ENCODE results near the gene ZNF33B. TPM values are rescaled to one million over a fixed set of nuclear protein-coding genes. Genes with fewer than 3 reads are reported as not detected.

Gene ZNF33B
- total RNA-seq, 2 donors from 2014 or later: 17.1 to 34.9 TPM

DNA sequence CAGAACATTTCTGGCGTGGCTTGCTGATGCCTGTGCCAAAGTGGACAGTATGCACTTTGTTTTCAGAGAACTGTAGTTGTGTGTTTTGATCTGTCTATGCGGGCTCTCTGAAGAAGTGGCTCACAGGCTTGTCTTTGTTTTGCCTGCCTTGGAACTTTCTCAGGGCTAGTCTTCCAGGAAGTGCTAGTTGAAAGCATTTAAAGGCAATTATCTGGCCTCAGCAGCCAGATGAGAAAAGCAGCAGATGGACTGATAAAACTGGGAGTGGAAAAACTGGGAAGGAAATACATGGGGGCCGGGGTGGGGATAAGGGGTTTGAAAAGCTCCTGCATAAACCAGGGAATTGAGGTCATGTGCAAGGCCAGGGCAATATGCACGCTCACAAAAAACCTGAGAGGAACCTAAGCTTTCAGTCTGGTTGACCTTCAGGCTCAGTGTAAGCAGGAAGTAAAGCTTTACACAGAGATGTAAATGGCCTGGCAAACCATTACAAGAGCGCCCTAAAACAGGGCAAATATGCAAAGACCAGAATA is 94.5 kb downstream of the ZNF33B start:
- peaks cover 38% of the 10 kb centered on the region for H3K36me3 Mint-ChIP-seq (ENCODE audit: low read depth)
- peaks cover 80% of the 10 kb centered on the region for H3K9me3 Mint-ChIP-seq
- Histone ChIP-seq H3K4me1 (ENCODE audit: control insufficient read depth, insufficient read depth, low read length) (no peaks in the 10 kb centered on the region), H3K4me3 (ENCODE audit: low read length) (no peak overlapping the region), H3K9me3 (ENCODE audit: control insufficient read depth, low read length) (peaks cover 56% of the 10 kb centered on the region), H3K27ac (ENCODE audit: low read depth, low read length) (no peak overlapping the region), H3K27me3 (ENCODE audit: control insufficient read depth, insufficient read depth, low read length, poor library complexity, severe bottlenecking) (no peaks in the 10 kb centered on the region), H3K9ac (ENCODE audit: extremely low read depth, low read length, poor library complexity, severe bottlenecking) (no peak overlapping the region), H3K36me3 (ENCODE audit: control insufficient read depth, insufficient read depth, low read length) (no peaks in the 10 kb centered on the region)
- H3K4me1 Mint-ChIP-seq: no peaks in the 10 kb centered on the region
- no peak overlapping the region for H3K27ac Mint-ChIP-seq
- no peaks in the 10 kb centered on the region for H3K27me3 Mint-ChIP-seq (ENCODE audit: insufficient read depth)
- no peak for DNase-seq
- no peak overlapping the region for H3K4me3 Mint-ChIP-seq
- TF ChIP-seq, protein P1, sequence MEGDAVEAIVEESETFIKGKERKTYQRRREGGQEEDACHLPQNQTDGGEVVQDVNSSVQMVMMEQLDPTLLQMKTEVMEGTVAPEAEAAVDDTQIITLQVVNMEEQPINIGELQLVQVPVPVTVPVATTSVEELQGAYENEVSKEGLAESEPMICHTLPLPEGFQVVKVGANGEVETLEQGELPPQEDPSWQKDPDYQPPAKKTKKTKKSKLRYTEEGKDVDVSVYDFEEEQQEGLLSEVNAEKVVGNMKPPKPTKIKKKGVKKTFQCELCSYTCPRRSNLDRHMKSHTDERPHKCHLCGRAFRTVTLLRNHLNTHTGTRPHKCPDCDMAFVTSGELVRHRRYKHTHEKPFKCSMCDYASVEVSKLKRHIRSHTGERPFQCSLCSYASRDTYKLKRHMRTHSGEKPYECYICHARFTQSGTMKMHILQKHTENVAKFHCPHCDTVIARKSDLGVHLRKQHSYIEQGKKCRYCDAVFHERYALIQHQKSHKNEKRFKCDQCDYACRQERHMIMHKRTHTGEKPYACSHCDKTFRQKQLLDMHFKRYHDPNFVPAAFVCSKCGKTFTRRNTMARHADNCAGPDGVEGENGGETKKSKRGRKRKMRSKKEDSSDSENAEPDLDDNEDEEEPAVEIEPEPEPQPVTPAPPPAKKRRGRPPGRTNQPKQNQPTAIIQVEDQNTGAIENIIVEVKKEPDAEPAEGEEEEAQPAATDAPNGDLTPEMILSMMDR (conservative IDR thresholded peaks at IDR 0.05): no peak
- 90 to 93% methylated on average over 2 to 5 of the region's 5 CpGs for WGBS, 2 experiments (ENCODE audit: insufficient coverage in 1 of 2, insufficient read length in 1 of 2)

Other genes starting within 250 kb of the ZNF33B start
- gene BMS1, start 144.2 kb upstream of the ZNF33B start, total RNA-seq: 10 to 100 TPM; 19.8 to 24.2 TPM

Measured in endodermal cell (in vitro differentiated cells).